Gastroesophageal sphincter (tissue), 3 donors: ENCODE results near the gene NUDT16L1.

ENCODE experiments used
- CTCF ChIP-seq, 4 experiments: fragments of 200-600 bp in 2 of 4; fragments of 450-650 bp in 2 of 4; sonication (generic) in 1 of 4; IDR thresholded peaks; one replicate each; pipeline ENCODE4 v1.5.1; 2017 to 2019; ENCODE audit warnings: antibody characterized with exemption in 4 of 4, mild to moderate bottlenecking in 2 of 4, moderate library complexity in 2 of 4
- EP300 ChIP-seq: sonication (generic); formaldehyde crosslinking; IDR thresholded peaks from one replicate; pipeline ENCODE4 v1.6.1; 2017; ENCODE audit warnings: antibody characterized with exemption, mild to moderate bottlenecking
- POLR2AphosphoS5 ChIP-seq: sonication (generic); formaldehyde crosslinking; IDR thresholded peaks from one replicate; pipeline ENCODE4 v1.6.1; 2017; ENCODE audit warnings: antibody characterized with exemption

- TF ChIP-seq CTCF (IDR thresholded peaks at IDR 0.05), result no peak
- TF ChIP-seq EP300, result no peak
- no peak for TF ChIP-seq POLR2AphosphoS5
These were observed 43.2 kb downstream of the NUDT16L1 start for GRCh38 chr16:4736546-4736945.
